Adrenal gland (tissue), 12 donors: Measurements from ENCODE around the gene PALMD. TPM values are rescaled to one million over a fixed set of nuclear protein-coding genes. Genes with fewer than 3 reads are reported as not detected.

Experiments used
- DNase-seq, 7 donors: peaks; one replicate each; pipeline ENCODE4 v3.0.0-alpha.2; 2019 to 2020
- H3K27ac ChIP-seq, 5 donors: fragments of 200-600 bp; sonication (generic) in 4 of 5; 1 replicate in 3 of 5; 2 replicates in 2 of 5; pipeline versions ENCODE4 v1.5.1 to v1.8.0; 2016 to 2020; ENCODE audit warnings: mild to moderate bottlenecking in 1 of 5
- H3K27me3 ChIP-seq: fragments of 200-600 bp; 2 replicates; pipeline ENCODE4 v1.8.0; 2021
- H3K36me3 ChIP-seq, 2 donors: fragments of 200-600 bp; replicated peaks in 1 of 2; 1 replicate in 1 of 2; 2 replicates in 1 of 2; pipeline versions ENCODE4 v1.5.1 to v1.8.0; 2018 to 2022
- H3K4me1 ChIP-seq, 2 donors: fragments of 200-600 bp; replicated peaks in 1 of 2; 1 replicate in 1 of 2; 2 replicates in 1 of 2; pipeline versions ENCODE4 v1.5.1 to v1.8.0; 2018 to 2021
- H3K4me3 ChIP-seq, 4 donors: fragments of 200-600 bp; sonication (generic) in 3 of 4; one replicate each; pipeline ENCODE4 v1.5.1; 2016 to 2018
- H3K9me3 ChIP-seq, 3 donors: fragments of 200-600 bp; sonication (generic) in 1 of 3; replicated peaks in 1 of 3; 1 replicate in 2 of 3; 2 replicates in 1 of 3; pipeline versions ENCODE4 v1.5.1 to v1.8.0; 2016 to 2021
- CTCF ChIP-seq, 6 experiments: fragments of 450-650 bp in 4 of 6; fragments of 200-600 bp in 2 of 6; sonication (generic) in 1 of 6; IDR thresholded peaks; 1 replicate in 5 of 6; 2 replicates in 1 of 6; pipeline versions ENCODE4 v1.5.1 to v1.8.0; 2016 to 2021; ENCODE audit warnings: antibody characterized with exemption in 6 of 6, mild to moderate bottlenecking in 2 of 6, moderate library complexity in 1 of 6
- POLR2A ChIP-seq, 2 donors: fragments of 450-650 bp; IDR thresholded peaks; one replicate each; pipeline ENCODE4 v1.6.1; 2017; ENCODE audit warnings: antibody characterized with exemption in 2 of 2, mild to moderate bottlenecking in 2 of 2, moderate library complexity in 1 of 2
- WGBS, 4 donors: extraction: QIAGEN DNeasy Blood & Tissue Kit in 2 of 4; methylation state at CpG; one replicate each; pipeline versions ENCODE4 v1.1.5 to v1.1.7; 2013 to 2017; 5-methylcytosine and 5-hydroxymethylcytosine counted together
- intact Hi-C, 2 donors: fragments of 100-400 bp; cut with DNase I; formaldehyde crosslinking; loops; one replicate each; pipeline versions ENCODE4 v1.14.1 to v1.15.0; 2022 to 2023
- polyA plus RNA-seq, 3 donors: library from polyadenylated mRNA; stranded (reverse); fragments of 200-250 nt in 2 of 3; fragments of 350-450 nt in 1 of 3; fragmentation: Illumina TruSeq in 1 of 3; extraction: RNeasy Lipid Tissue Mini Kit (QIAGEN cat#74804) in 1 of 3; gene quantifications; one replicate each; pipeline ENCODE4 v1.2.3, GENCODE V29; 2013 to 2014
- total RNA-seq, 9 donors: library from RNA; depleted of rRNA in 4 of 9; stranded (reverse); fragments of >200 nt in 4 of 9; fragments of 120-200 nt in 1 of 9; fragmentation: NEBNext Ultra II Directional in 1 of 9; extraction: Animal tissue kit (Norgen Biotek cat#: 25700) in 1 of 9; gene quantifications; one replicate each; pipeline versions ENCODE4 v1.1.0 to v1.2.4, GENCODE V29; 2013 to 2023
- donor health status: healthy with polysubstance abuse.
- donor health status: Bipolar disorder and iron deficiency.
- donor health status: DM: yes; HTN: yes; CAD: no.
- donor health status: DM: no; HTN: no; CAD: no.
- donor health status: DM: no; HTN: no; CAD: no.
- donor health status: DM: yes; HTN: yes; CAD: no.

PALMD gene
- total and polyA plus RNA-seq, 12 donors, result 35.8 to 189 (median 66.0) TPM

- 54 to 65% (median 61%) methylated on average over 3 of the region's 3 CpGs for WGBS, 4 donors
- H3K4me3 ChIP-seq, result no peak overlapping the region
- peaks cover 8 to 28% of the 10 kb centered on the region in 2 donors for H3K4me1 ChIP-seq
- peak overlapping the region in 3 of 5 donors; percentile 49 to 72 (median 60) for H3K27ac ChIP-seq
- no peak for DNase-seq
- H3K36me3 ChIP-seq, result no peaks in the 10 kb centered on the region
- H3K9me3 ChIP-seq, result no peaks in the 10 kb centered on the region
- H3K27me3 ChIP-seq, result no peaks in the 10 kb centered on the region
- TF ChIP-seq CTCF (IDR thresholded peaks at IDR 0.05) (no peak), POLR2A (IDR thresholded peaks at IDR 0.05) (no peak)
- intact Hi-C loops, result no loop called here
These were observed 45.1 kb upstream of the PALMD start for GRCh38 chr1:99600782-99601181.

GRCh38 chr1:99601208-99601607 is 44.7 kb upstream of the PALMD start:
- Histone ChIP-seq H3K36me3 (no peaks in the 10 kb centered on the region), H3K4me1 (peaks cover 8 to 28% of the 10 kb centered on the region in 2 donors), H3K9me3 (no peaks in the 10 kb centered on the region), H3K27me3 (no peaks in the 10 kb centered on the region), H3K4me3 (no peak overlapping the region), H3K27ac (no peak overlapping the region)
- no peak for TF ChIP-seq CTCF (IDR thresholded peaks at IDR 0.05)
- TF ChIP-seq POLR2A (IDR thresholded peaks at IDR 0.05), result no peak
- 64 to 78% (median 70%) methylated on average over 3 of the region's 3 CpGs for WGBS, 4 donors
- intact Hi-C loops, result no loop called here
- DNase-seq, result no peak

- intact Hi-C loops, result no loop called here
- no peak for DNase-seq
- WGBS, 4 donors, result 78 to 88% (median 83%) methylated on average over 4 of the region's 4 CpGs
These were observed 44.1 kb upstream of the PALMD start for GRCh38 chr1:99601709-99602403.

GRCh38 chr1:99602404-99602969 is 43.4 kb upstream of the PALMD start:
- no peaks in the 10 kb centered on the region for H3K27me3 ChIP-seq

More at GRCh38 chr1:99601709-99602403, 44.1 kb upstream of the PALMD start:
- Histone ChIP-seq H3K4me3 (no peak overlapping the region), H3K4me1 (peaks cover 8 to 28% of the 10 kb centered on the region in 2 donors), H3K9me3 (no peaks in the 10 kb centered on the region), H3K36me3 (no peaks in the 10 kb centered on the region), H3K27ac (no peak overlapping the region), H3K27me3 (no peaks in the 10 kb centered on the region)
- TF ChIP-seq POLR2A (IDR thresholded peaks at IDR 0.05) (no peak), CTCF (IDR thresholded peaks at IDR 0.05) (no peak)

More at GRCh38 chr1:99602404-99602969, 43.4 kb upstream of the PALMD start:
- no peak for TF ChIP-seq CTCF (IDR thresholded peaks at IDR 0.05)
- TF ChIP-seq POLR2A (IDR thresholded peaks at IDR 0.05), result no peak
- Histone ChIP-seq H3K4me1 (peaks cover 8 to 28% of the 10 kb centered on the region in 2 donors), H3K4me3 (no peak overlapping the region), H3K36me3 (no peaks in the 10 kb centered on the region), H3K9me3 (no peaks in the 10 kb centered on the region), H3K27ac (no peak overlapping the region)
- no peak for DNase-seq
- intact Hi-C loops, result no loop called here
- WGBS, 4 donors, result 51 to 60% (median 54%) methylated on average over 1 of the region's 1 CpG
